OCI-LY3 (cell line): ENCODE measurements around the gene JPH4.
A peak's percentile ranks its signal among the peaks of the same experiment; 100 is the strongest.

Experiments
- H2AFZ ChIP-seq: fragments of 200-600, 300-600 bp; shearing (Covaris generic); 2 replicates; pipeline ENCODE4 v1.6.0; 2014; ENCODE audit warnings: antibody characterized with exemption, low read depth, low read length
- H3K27ac ChIP-seq: fragments of 200-600, 300-600 bp; sonication (generic); 2 replicates; pipeline ENCODE4 v1.5.1; 2014; ENCODE audit warnings: mild to moderate bottlenecking, low read length, moderate library complexity, mixed read lengths
- H3K27me3 ChIP-seq: fragments of 200-600, 300-600 bp; sonication (generic); 2 replicates; pipeline ENCODE4 v1.6.1; 2014; ENCODE audit warnings: low read depth, low read length, mixed read lengths
- H3K36me3 ChIP-seq: fragments of 200-600, 300-600 bp; sonication (generic); replicated peaks from 2 replicates; pipeline ENCODE3; 2014; ENCODE audit warnings: low read depth, low read length, mixed read lengths
- H3K4me1 ChIP-seq: fragments of 300-600, 200-600 bp; sonication (generic); 2 replicates; pipeline ENCODE4 v1.6.1; 2014; ENCODE audit warnings: low read length, mixed read lengths
- H3K4me2 ChIP-seq: fragments of 200-600, 300-600 bp; sonication (generic); 2 replicates; pipeline ENCODE4 v1.6.1; 2014; ENCODE audit warnings: low read length, mixed read lengths
- H3K4me3 ChIP-seq: fragments of 300-600, 200-600 bp; sonication (generic); 2 replicates; pipeline ENCODE4 v1.5.1; 2014; ENCODE audit warnings: antibody characterized with exemption, mild to moderate bottlenecking, low read length, moderate library complexity
- H3K79me2 ChIP-seq: fragments of 300-600, 200-600 bp; shearing (Covaris generic); 2 replicates; pipeline ENCODE4 v1.6.1; 2014; ENCODE audit warnings: mild to moderate bottlenecking, low read length, mixed read lengths
- H3K9ac ChIP-seq: fragments of 300-600, 200-600 bp; shearing (Covaris generic); 2 replicates; pipeline ENCODE4 v1.6.0; 2014; ENCODE audit warnings: mild to moderate bottlenecking, low read length, moderate library complexity
- H3K9me3 ChIP-seq: fragments of 200-600, 300-600 bp; shearing (Covaris generic); 2 replicates; pipeline ENCODE4 v1.6.1; 2014; ENCODE audit warnings: low read length, mixed read lengths; ENCODE audit not compliant: insufficient read depth
- H4K20me1 ChIP-seq: fragments of 200-600, 300-600 bp; sonication (generic); 2 replicates; pipeline ENCODE4 v1.6.1; 2016; ENCODE audit warnings: low read length, mixed read lengths; ENCODE audit not compliant: insufficient read depth
- CTCF ChIP-seq: fragments of 200-600, 300-600 bp; sonication (generic); IDR thresholded peaks from 2 replicates; pipeline ENCODE4 v1.5.1; 2014; ENCODE audit warnings: antibody characterized with exemption, low read length, low read depth
- EZH2phosphoT487 ChIP-seq: fragments of 200-600 bp; shearing (Covaris generic); IDR thresholded peaks from 2 replicates; pipeline ENCODE4 v1.6.1; 2018; ENCODE audit warnings: antibody characterized with exemption, mixed run types, low read depth

The JPH4 gene

GRCh38 chr14:23551266-23552028 lies 27.1 kb downstream of the JPH4 start, which contains the start of gene ZFHX2:
ZFHX2 (minus strand) TSS chr14:23551765; CDS start chr14:23535325, 16,440 bp downstream.
- Histone ChIP-seq H3K4me2 (peak within 1 kb of the TSS; percentile 88), H4K20me1 (no peaks in the 10 kb centered on the region), H3K27ac (peak within 1 kb of the TSS; percentile 33), H3K9me3 (no peaks in the 10 kb centered on the region), H3K27me3 (no peaks in the 10 kb centered on the region), H3K36me3 (no peaks in the 10 kb centered on the region), H3K4me1 (peaks cover 15% of the 10 kb centered on the region), H3K4me3 (peak within 1 kb of the TSS; percentile 96), H3K79me2 (peaks cover 15% of the 10 kb centered on the region), H3K9ac (peak within 1 kb of the TSS; percentile 85), H2AFZ (peak within 1 kb of the TSS; percentile 87; the same call in 1 of the 2 replicates)
- TF ChIP-seq CTCF (no peak), EZH2phosphoT487 (no peak)

- H3K4me2 ChIP-seq: peak overlapping the region; percentile 88
- H3K27ac ChIP-seq: peak overlapping the region; percentile 32
- no peaks in the 10 kb centered on the region for H3K36me3 ChIP-seq
- no peaks in the 10 kb centered on the region for H3K9me3 ChIP-seq
- H3K79me2 ChIP-seq: peaks cover 11% of the 10 kb centered on the region; the same call in 1 of the 2 replicates
- H2AFZ ChIP-seq: peak overlapping the region; percentile 71; the same call in 1 of the 2 replicates
- H3K27me3 ChIP-seq: no peaks in the 10 kb centered on the region
- peak overlapping the region; percentile 96 for H3K4me3 ChIP-seq
- TF ChIP-seq EZH2phosphoT487 (no peak), CTCF (no peak)
- no peaks in the 10 kb centered on the region for H4K20me1 ChIP-seq
- H3K4me1 ChIP-seq: peaks cover 15% of the 10 kb centered on the region
- peak overlapping the region; percentile 85 for H3K9ac ChIP-seq
These were observed 27.8 kb downstream of the JPH4 start for GRCh38 chr14:23550812-23551265.

- TF ChIP-seq CTCF (no peak), EZH2phosphoT487 (no peak)
- H4K20me1 ChIP-seq: no peaks in the 10 kb centered on the region
- H3K27ac ChIP-seq: no peak overlapping the region
These were observed 28.3 kb downstream of the JPH4 start for GRCh38 chr14:23550131-23550811.

More at GRCh38 chr14:23550131-23550811, 28.3 kb downstream of the JPH4 start:
- Histone ChIP-seq H3K79me2 (peaks cover 11% of the 10 kb centered on the region; the same call in 1 of the 2 replicates), H3K36me3 (no peaks in the 10 kb centered on the region), H3K9me3 (no peaks in the 10 kb centered on the region), H3K4me1 (peaks cover 14% of the 10 kb centered on the region), H3K4me2 (peak overlapping the region; percentile 88), H3K4me3 (peak overlapping the region; percentile 96), H3K27me3 (no peaks in the 10 kb centered on the region), H2AFZ (no peak overlapping the region), H3K9ac (peak overlapping the region; percentile 85)
